Neural crest cell (in vitro differentiated cells): ENCODE data around the gene GPD1. TPM values are rescaled to one million over a fixed set of nuclear protein-coding genes. Genes with fewer than 3 reads are reported as not detected.

Experiments used
- DNase-seq: peaks from one replicate; pipeline ENCODE4 v3.0.0; 2021; ENCODE audit warnings: low read depth, mixed read lengths, low spot score
- H3K27ac Mint-ChIP-seq: one replicate; pipeline ENCODE4 v1.8.0; 2021; ENCODE audit warnings: mild to moderate bottlenecking, mixed read lengths; ENCODE audit not compliant: unreplicated experiment
- H3K27me3 Mint-ChIP-seq: 2 replicates; pipeline ENCODE4 v1.8.0; 2021; ENCODE audit warnings: low read depth, mild to moderate bottlenecking, mixed read lengths
- H3K36me3 Mint-ChIP-seq: 2 replicates; pipeline ENCODE4 v1.8.0; 2021; ENCODE audit warnings: low read depth, mild to moderate bottlenecking, mixed read lengths
- H3K4me1 Mint-ChIP-seq: 2 replicates; pipeline ENCODE4 v1.8.0; 2021; ENCODE audit warnings: mixed read lengths
- H3K4me3 Mint-ChIP-seq: one replicate; pipeline ENCODE4 v1.8.0; 2021; ENCODE audit warnings: mild to moderate bottlenecking, mixed read lengths
- H3K9me3 Mint-ChIP-seq: 2 replicates; pipeline ENCODE4 v1.8.0; 2021; ENCODE audit warnings: mixed read lengths
- total RNA-seq: library from RNA; stranded (reverse); gene quantifications from 2 replicates; pipeline ENCODE4 v1.2.1, GENCODE V29; 2021
- TF ChIP-seq, protein P1 (sequence below): fragments of 200-600 bp; sonication (generic); conservative IDR thresholded peaks from 2 replicates; pipeline ENCODE4 v1.5.0; 2021; ENCODE audit warnings: antibody characterized with exemption, mild to moderate bottlenecking

Gene GPD1
- total RNA-seq, 1 donor from 2014 or later, result 0.49 TPM

DNA sequence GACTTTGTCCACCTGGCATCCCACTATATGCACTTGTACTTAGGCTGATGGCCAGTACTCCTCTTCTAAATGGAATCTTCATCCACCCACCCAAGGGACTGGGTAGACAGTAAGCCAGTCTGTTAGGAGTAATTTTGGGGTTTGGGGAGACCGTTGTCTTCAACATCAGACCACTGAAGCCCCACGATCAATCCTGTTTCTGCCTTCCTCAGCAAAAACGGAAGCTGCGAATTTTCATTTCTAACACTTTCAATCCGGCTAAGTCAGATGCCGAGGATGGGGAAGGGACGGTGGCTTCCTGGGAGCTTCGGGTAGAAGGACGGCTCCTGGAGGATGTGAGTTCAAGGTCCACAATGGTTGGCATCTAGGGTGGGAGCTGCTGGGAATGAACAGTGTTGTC lies 16.7 kb upstream of the GPD1 start:
- peak overlapping the region; percentile 97 for H3K4me3 Mint-ChIP-seq
- TF ChIP-seq, protein P1, sequence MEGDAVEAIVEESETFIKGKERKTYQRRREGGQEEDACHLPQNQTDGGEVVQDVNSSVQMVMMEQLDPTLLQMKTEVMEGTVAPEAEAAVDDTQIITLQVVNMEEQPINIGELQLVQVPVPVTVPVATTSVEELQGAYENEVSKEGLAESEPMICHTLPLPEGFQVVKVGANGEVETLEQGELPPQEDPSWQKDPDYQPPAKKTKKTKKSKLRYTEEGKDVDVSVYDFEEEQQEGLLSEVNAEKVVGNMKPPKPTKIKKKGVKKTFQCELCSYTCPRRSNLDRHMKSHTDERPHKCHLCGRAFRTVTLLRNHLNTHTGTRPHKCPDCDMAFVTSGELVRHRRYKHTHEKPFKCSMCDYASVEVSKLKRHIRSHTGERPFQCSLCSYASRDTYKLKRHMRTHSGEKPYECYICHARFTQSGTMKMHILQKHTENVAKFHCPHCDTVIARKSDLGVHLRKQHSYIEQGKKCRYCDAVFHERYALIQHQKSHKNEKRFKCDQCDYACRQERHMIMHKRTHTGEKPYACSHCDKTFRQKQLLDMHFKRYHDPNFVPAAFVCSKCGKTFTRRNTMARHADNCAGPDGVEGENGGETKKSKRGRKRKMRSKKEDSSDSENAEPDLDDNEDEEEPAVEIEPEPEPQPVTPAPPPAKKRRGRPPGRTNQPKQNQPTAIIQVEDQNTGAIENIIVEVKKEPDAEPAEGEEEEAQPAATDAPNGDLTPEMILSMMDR, result no peak
- peaks cover 40% of the 10 kb centered on the region for H3K4me1 Mint-ChIP-seq
- peaks cover 10% of the 10 kb centered on the region for H3K36me3 Mint-ChIP-seq
- H3K9me3 Mint-ChIP-seq, result no peaks in the 10 kb centered on the region
- H3K27ac Mint-ChIP-seq, result no peak overlapping the region
- DNase-seq, result no peak
- no peaks in the 10 kb centered on the region for H3K27me3 Mint-ChIP-seq

DNA sequence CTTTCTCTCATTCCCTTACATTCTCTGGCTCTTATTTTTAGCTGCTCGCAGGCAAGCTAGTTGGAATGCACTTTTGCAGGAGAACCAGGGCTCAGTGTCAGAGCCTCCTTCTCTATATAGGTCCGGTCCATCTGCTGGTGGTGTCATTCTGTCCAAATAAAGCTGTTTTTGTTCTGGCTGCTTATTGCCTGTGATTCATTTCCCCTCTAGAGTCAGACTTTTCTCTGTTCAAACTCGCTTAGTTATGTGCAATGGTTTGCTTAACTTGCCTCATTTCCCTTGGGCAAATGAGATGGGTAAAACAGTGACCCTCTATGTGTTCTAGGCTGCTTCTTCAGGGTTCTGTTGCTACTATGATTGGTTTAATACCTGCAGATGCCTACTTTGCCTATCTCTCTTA lies 15.8 kb upstream of the GPD1 start:
- no peak for DNase-seq
- TF ChIP-seq, protein P1, result no peak
- peaks cover 10% of the 10 kb centered on the region for H3K36me3 Mint-ChIP-seq
- no peak overlapping the region for H3K27ac Mint-ChIP-seq
- peak overlapping the region; percentile 97 for H3K4me3 Mint-ChIP-seq
- H3K4me1 Mint-ChIP-seq, result peaks cover 40% of the 10 kb centered on the region
- no peaks in the 10 kb centered on the region for H3K27me3 Mint-ChIP-seq
- no peaks in the 10 kb centered on the region for H3K9me3 Mint-ChIP-seq

DNA sequence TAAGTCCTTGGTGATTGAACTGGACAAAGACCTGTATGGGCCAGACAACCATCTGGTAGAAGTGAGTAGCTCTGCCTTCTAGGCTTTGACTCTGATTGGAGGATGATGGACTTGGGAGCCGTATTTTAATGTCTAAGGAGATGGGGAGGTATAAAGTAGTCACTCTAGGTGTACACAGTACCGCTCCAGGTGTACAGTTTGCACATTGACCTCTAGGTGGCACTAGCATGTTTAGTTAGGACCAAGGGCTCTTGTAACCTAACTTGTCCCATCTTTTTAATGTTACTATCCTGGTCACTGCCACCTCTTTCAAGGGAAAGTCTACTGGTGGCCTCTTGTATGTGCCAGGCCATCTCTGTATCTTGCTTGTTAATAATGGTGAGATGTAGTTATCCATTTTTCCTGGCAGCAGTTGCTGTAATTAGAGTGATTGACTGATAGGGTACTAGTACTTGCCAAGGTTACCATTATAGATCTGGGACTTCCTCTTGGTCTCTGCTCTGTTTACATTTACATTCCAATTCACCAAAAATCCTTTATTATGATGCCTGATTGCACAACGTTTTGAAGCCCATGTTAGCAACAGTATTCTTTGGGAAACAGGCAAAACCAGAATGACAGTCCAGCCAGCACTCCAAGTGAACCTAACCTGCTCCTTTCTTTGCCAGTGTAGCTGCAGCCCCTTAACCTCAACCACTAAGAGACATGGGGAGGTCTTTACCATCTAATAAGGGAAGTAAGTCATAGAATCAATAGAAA lies 15.1 kb upstream of the GPD1 start:
- Mint-ChIP-seq H3K4me3 (peak overlapping the region; percentile 97), H3K27ac (no peak overlapping the region), H3K4me1 (peaks cover 35% of the 10 kb centered on the region), H3K9me3 (no peaks in the 10 kb centered on the region), H3K27me3 (no peaks in the 10 kb centered on the region), H3K36me3 (peaks cover 10% of the 10 kb centered on the region)
- DNase-seq, result peak; percentile 25
- TF ChIP-seq, protein P1, result peak; percentile 83

DNA sequence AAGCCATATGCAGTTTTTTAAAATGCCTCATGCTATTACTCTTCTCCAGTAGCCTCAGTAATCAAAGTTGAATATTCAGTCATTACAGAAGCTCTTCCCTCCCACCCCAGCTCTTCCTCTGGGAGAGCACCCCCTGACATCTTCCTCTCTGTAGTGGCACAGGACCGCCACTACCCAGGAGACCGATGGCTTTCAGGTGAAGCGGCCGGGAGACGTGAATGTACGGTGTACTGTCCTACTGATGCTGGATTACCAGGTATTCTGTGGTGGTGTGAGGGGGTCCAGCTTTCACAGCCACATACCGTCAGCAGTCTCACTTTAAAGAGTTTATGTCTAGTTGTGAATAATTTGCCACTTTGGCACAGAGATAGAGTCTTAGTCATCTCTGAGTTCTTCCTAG lies 14.1 kb upstream of the GPD1 start:
- Mint-ChIP-seq H3K36me3 (peaks cover 10% of the 10 kb centered on the region), H3K9me3 (no peaks in the 10 kb centered on the region), H3K27ac (no peak overlapping the region), H3K4me3 (no peak overlapping the region), H3K27me3 (no peaks in the 10 kb centered on the region), H3K4me1 (peaks cover 32% of the 10 kb centered on the region)
- TF ChIP-seq, protein P1, result no peak
- no peak for DNase-seq

DNA sequence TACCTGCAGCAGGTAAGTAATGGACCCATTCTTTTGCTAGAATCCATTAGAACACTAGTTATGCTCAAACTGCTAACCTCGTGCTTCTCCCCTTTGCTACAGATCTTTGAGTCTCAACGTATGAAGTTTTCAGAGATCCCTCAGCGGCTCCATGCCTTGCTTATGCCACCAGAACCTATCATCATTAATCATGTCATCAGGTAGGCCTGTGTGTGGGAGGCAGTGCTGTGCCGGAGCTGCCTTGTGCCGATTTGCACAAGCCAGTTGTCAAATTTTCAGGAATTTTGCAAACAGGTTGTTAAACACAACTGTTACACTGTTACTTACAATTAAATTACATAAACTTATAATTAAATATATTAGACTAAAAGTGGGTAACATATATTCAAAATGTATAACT lies 13.4 kb upstream of the GPD1 start:
- H3K27ac Mint-ChIP-seq, result no peak overlapping the region
- DNase-seq, result no peak
- H3K4me3 Mint-ChIP-seq, result no peak overlapping the region
- no peaks in the 10 kb centered on the region for H3K27me3 Mint-ChIP-seq
- H3K4me1 Mint-ChIP-seq, result peaks cover 28% of the 10 kb centered on the region
- H3K9me3 Mint-ChIP-seq, result no peaks in the 10 kb centered on the region
- TF ChIP-seq, protein P1, result no peak
- H3K36me3 Mint-ChIP-seq, result peaks cover 10% of the 10 kb centered on the region
